RPMI8226 (cell line): Measurements from ENCODE around the gene CELSR2.

Experiments
- DNase-seq: peaks from one replicate; pipeline ENCODE4 v3.0.0-alpha.2; 2015

Gene CELSR2

GRCh38 chr1:109252893-109253802, 3.8 kb downstream of the CELSR2 start:
- no peak for DNase-seq

- DNase-seq = no peak
Observed at GRCh38 chr1:109253803-109254620, 4.7 kb downstream of the CELSR2 start.

- DNase-seq = no peak
Observed at GRCh38 chr1:109254621-109255096, 5.3 kb downstream of the CELSR2 start.

GRCh38 chr1:109255097-109255651, 5.8 kb downstream of the CELSR2 start:
- no peak for DNase-seq

GRCh38 chr1:109255678-109256077, 6.3 kb downstream of the CELSR2 start:
- no peak for DNase-seq

GRCh38 chr1:109256085-109256484, 6.7 kb downstream of the CELSR2 start:
- DNase-seq = no peak

GRCh38 chr1:109256971-109257681, 7.8 kb downstream of the CELSR2 start:
- no peak for DNase-seq

- no peak for DNase-seq
Observed at GRCh38 chr1:109257682-109258421, 8.5 kb downstream of the CELSR2 start.

GRCh38 chr1:109258481-109259466, 9.4 kb downstream of the CELSR2 start:
- no peak for DNase-seq

GRCh38 chr1:109259674-109260557, 10.6 kb downstream of the CELSR2 start:
- DNase-seq = no peak

- no peak for DNase-seq
Observed at GRCh38 chr1:109261006-109261405, 11.7 kb downstream of the CELSR2 start.

GRCh38 chr1:109261578-109261977, 12.2 kb downstream of the CELSR2 start:
- DNase-seq = no peak

GRCh38 chr1:109262231-109263055, 13.1 kb downstream of the CELSR2 start:
- DNase-seq = no peak

GRCh38 chr1:109263234-109263596, 13.9 kb downstream of the CELSR2 start:
- no peak for DNase-seq

- DNase-seq = peak; percentile 78
Observed at GRCh38 chr1:109263597-109264378, 14.4 kb downstream of the CELSR2 start.

GRCh38 chr1:109264379-109264755, 15.0 kb downstream of the CELSR2 start:
- DNase-seq = no peak

- no peak for DNase-seq
Observed at GRCh38 chr1:109265016-109265415, 15.7 kb downstream of the CELSR2 start.

GRCh38 chr1:109265741-109266330, 16.5 kb downstream of the CELSR2 start:
- no peak for DNase-seq
